ENCODE measurements around the gene SH3RF3. TPM values are rescaled to one million over a fixed set of nuclear protein-coding genes. Genes with fewer than 3 reads are reported as not detected.

The SH3RF3 gene
- total RNA-seq, 1 donor from 2014 or later, result 7.9 TPM

GRCh38 chr2:109256111-109256510 is 127.1 kb downstream of the SH3RF3 start:
- H3K4me3 ChIP-seq, result no peak overlapping the region
- no peak for DNase-seq
- peaks cover 57% of the 10 kb centered on the region for H3K4me1 ChIP-seq
- TF ChIP-seq CTCF (IDR thresholded peaks at IDR 0.05; ENCODE audit: borderline replicate concordance), result no peak
- intact Hi-C loops (cut with micrococcal nuclease), result no loop called here
- no peaks in the 10 kb centered on the region for H3K9me3 ChIP-seq (replicated peaks)
- peak overlapping the region; percentile 63 for H3K27ac ChIP-seq (replicated peaks)
- no peaks in the 10 kb centered on the region for H3K36me3 ChIP-seq
- H3K27me3 ChIP-seq (ENCODE audit: low read depth), result no peaks in the 10 kb centered on the region

GRCh38 chr2:109256921-109257320 is 127.9 kb downstream of the SH3RF3 start:
- H3K27me3 ChIP-seq (ENCODE audit: low read depth), result no peaks in the 10 kb centered on the region
- no peak for TF ChIP-seq CTCF (IDR thresholded peaks at IDR 0.05; ENCODE audit: borderline replicate concordance)
- peak overlapping the region; percentile 63 for H3K27ac ChIP-seq (replicated peaks)
- H3K4me3 ChIP-seq, result no peak overlapping the region
- H3K9me3 ChIP-seq (replicated peaks), result no peaks in the 10 kb centered on the region
- peaks cover 65% of the 10 kb centered on the region for H3K4me1 ChIP-seq
- DNase-seq, result no peak
- intact Hi-C loops (cut with micrococcal nuclease), result no loop called here
- H3K36me3 ChIP-seq, result no peaks in the 10 kb centered on the region

GRCh38 chr2:109257653-109258052 is 128.6 kb downstream of the SH3RF3 start:
- H3K9me3 ChIP-seq (replicated peaks), result no peaks in the 10 kb centered on the region
- no peak overlapping the region for H3K27ac ChIP-seq (replicated peaks)
- intact Hi-C loops (cut with micrococcal nuclease), result no loop called here
- no peak overlapping the region for H3K4me3 ChIP-seq
- DNase-seq, result no peak
- H3K27me3 ChIP-seq (ENCODE audit: low read depth), result no peaks in the 10 kb centered on the region
- H3K4me1 ChIP-seq, result peaks cover 69% of the 10 kb centered on the region
- H3K36me3 ChIP-seq, result no peaks in the 10 kb centered on the region
- no peak for TF ChIP-seq CTCF (IDR thresholded peaks at IDR 0.05; ENCODE audit: borderline replicate concordance)

DNA sequence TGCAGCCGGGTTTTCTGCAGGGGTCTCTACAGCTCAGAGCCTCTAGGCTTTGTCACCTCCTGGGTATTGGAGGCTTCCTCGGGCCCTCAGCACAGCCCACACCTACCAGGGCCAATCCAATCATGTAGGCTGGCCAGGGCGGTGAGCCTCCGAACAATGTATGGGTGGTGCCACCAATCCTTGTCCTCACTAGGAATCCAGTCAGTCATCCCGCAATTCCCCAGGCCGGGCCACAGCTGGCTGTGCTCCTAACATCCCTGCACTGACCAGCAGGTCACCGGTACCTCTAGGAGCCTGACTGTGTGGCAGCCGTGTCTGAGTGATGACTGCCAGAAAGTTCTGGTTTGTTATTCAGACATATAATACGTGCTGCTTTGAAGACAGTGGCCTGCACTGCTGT is 129.4 kb downstream of the SH3RF3 start:
- H3K36me3 ChIP-seq, result no peaks in the 10 kb centered on the region
- intact Hi-C loops (cut with micrococcal nuclease), result no loop called here
- H3K9me3 ChIP-seq (replicated peaks), result no peaks in the 10 kb centered on the region
- peaks cover 76% of the 10 kb centered on the region for H3K4me1 ChIP-seq
- DNase-seq, result no peak
- TF ChIP-seq CTCF (IDR thresholded peaks at IDR 0.05; ENCODE audit: borderline replicate concordance), result no peak
- no peak overlapping the region for H3K4me3 ChIP-seq
- peak overlapping the region; percentile 14 for H3K27ac ChIP-seq (replicated peaks)
- no peaks in the 10 kb centered on the region for H3K27me3 ChIP-seq (ENCODE audit: low read depth)

DNA sequence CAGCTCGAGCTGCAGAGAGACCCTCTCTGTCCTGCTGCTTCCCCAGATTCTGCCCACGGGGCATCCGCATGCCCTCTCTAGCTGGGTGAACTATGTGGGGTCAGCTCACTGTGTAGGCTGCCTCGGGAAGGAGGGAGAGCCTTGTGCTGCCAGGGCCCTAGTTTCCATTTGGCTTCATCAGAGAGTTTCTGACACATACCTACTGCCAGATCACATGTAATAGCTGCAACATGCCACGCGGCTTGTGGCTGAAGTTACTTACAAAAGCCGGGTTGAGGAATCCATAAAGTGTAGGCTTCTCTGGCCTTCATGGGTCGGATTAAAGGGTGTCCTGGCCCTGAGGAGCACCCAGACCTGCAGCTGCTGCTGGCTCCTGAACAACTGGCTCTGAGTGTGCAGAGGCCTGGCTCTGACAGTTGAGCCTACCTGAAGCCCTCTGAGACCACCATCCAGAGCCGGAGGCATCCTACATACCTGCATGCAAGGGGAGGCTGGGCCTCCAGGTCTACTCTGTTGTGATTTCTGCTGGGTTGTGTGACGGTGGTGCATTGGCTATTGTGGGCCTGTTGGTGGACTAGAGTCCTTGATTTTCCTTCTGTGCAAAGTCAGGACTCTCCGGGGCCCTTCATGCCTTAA is 130.0 kb downstream of the SH3RF3 start:
- DNase-seq, result no peak
- Histone ChIP-seq H3K27me3 (ENCODE audit: low read depth) (no peaks in the 10 kb centered on the region), H3K9me3 (replicated peaks) (no peaks in the 10 kb centered on the region), H3K4me1 (peaks cover 81% of the 10 kb centered on the region), H3K27ac (replicated peaks) (peak overlapping the region; percentile 33), H3K36me3 (no peaks in the 10 kb centered on the region), H3K4me3 (no peak overlapping the region)
- intact Hi-C loops (cut with micrococcal nuclease), result no loop called here
- TF ChIP-seq CTCF (IDR thresholded peaks at IDR 0.05; ENCODE audit: borderline replicate concordance), result no peak

All from left ventricle myocardium inferior (tissue), 1 donor.